K562 (cell line): ENCODE data around the gene SLC35F4. TPM values are rescaled to one million over a fixed set of nuclear protein-coding genes. Genes with fewer than 3 reads are reported as not detected.
A peak's percentile ranks its signal among the peaks of the same experiment; 100 is the strongest.

Experiments
- ATAC-seq: fragments of 200-7000 bp; cut with Tn5 transposase; 3 replicates; pipeline ENCODE4 v1.9.1; 2020; ENCODE audit warnings: moderate library complexity
- BruUV-seq: library from RNA; stranded (reverse); fragments of 400-500 nt; replicated peaks from 2 replicates; lab custom pipeline; 2021; lab: Mats Ljungman, UMichigan
- CTCF ChIA-PET: fragments of 300-600 bp; formaldehyde crosslinking; extraction: SDS; loops from one replicate; lab custom pipeline; 2021; ENCODE audit warnings: low intra/inter-chr PET ratio; lab: Yijun Ruan, JAX
- POLR2A ChIA-PET: fragments of 300-600, 350-650 bp; sonication (Branson Sonifier 250); formaldehyde crosslinking; extraction: SDS; loops from one replicate; lab custom pipeline; 2021; ENCODE audit warnings: antibody characterized with exemption, inconsistent platforms; lab: Yijun Ruan, JAX
- DNase-seq, 4 experiments: peaks; one replicate each; pipeline versions ENCODE4 v3.0.0 to v3.0.0-alpha.2; 2011 to 2018; ENCODE audit warnings: low spot score in 3 of 4, mixed read lengths in 3 of 4; ENCODE audit errors: extremely low read depth in 1 of 4
- FAIRE-seq: peaks from 2 replicates; lab custom pipeline; 2011; peaks lifted over from hg19 to GRCh38; lab: Jason Lieb, UNC
- H2AFZ ChIP-seq: 2 replicates; pipeline ENCODE4 v1.6.0; 2011; ENCODE audit warnings: low read depth, low read length, control low read depth, inconsistent platforms
- H3K27ac ChIP-seq: fragments of 200-600 bp; 3 replicates; pipeline ENCODE4 v1.8.0; 2011; ENCODE audit warnings: low read depth, mild to moderate bottlenecking, control low read depth, inconsistent platforms, low read length, moderate library complexity, mixed read lengths; ENCODE audit errors: extremely low read depth
- H3K27me3 ChIP-seq, 2 experiments: fragments of 300-600 bp in 1 of 2; 2 replicates in 1 of 2; 3 replicates in 1 of 2; pipeline versions ENCODE4 v1.6.0 to v1.8.0; 2011; ENCODE audit warnings: inconsistent platforms in 2 of 2, low read length in 2 of 2, mild to moderate bottlenecking in 1 of 2, mixed read lengths in 1 of 2, moderate library complexity in 1 of 2; ENCODE audit not compliant: control insufficient read depth in 2 of 2, insufficient read depth in 2 of 2
- H3K36me3 ChIP-seq: fragments of 300-600 bp; 3 replicates; pipeline ENCODE4 v1.8.0; 2011; ENCODE audit warnings: mild to moderate bottlenecking, low read length, inconsistent platforms; ENCODE audit not compliant: control insufficient read depth, insufficient read depth
- H3K4me1 ChIP-seq, 2 experiments: fragments of 200-600 bp in 1 of 2; replicated peaks in 1 of 2; 2 replicates in 1 of 2; 3 replicates in 1 of 2; pipeline versions ENCODE4 v1.5.1 to v1.8.0; 2011; ENCODE audit warnings: inconsistent platforms in 2 of 2, low read length in 2 of 2, mild to moderate bottlenecking in 1 of 2, mixed read lengths in 1 of 2, moderate library complexity in 1 of 2; ENCODE audit not compliant: control insufficient read depth in 2 of 2, insufficient read depth in 2 of 2
- H3K4me2 ChIP-seq: 2 replicates; pipeline ENCODE4 v1.6.1; 2011; ENCODE audit warnings: low read length, control low read depth, inconsistent platforms, mixed read lengths; ENCODE audit not compliant: insufficient read depth
- H3K4me3 ChIP-seq: fragments of 200-600 bp; sonication (generic), shearing (Covaris generic); 2 replicates; pipeline ENCODE4 v1.5.1; 2016; ENCODE audit warnings: control low read depth, inconsistent platforms
- H3K79me2 ChIP-seq: fragments of 200-600 bp; 3 replicates; pipeline ENCODE4 v1.8.0; 2011; ENCODE audit warnings: low read length, inconsistent platforms; ENCODE audit not compliant: control insufficient read depth, insufficient read depth
- H3K9ac ChIP-seq, 2 experiments: 2 replicates each; pipeline versions ENCODE4 v1.6.0 to v1.6.1; 2011; ENCODE audit warnings: low read depth in 2 of 2, low read length in 2 of 2, control low read depth in 1 of 2, inconsistent platforms in 1 of 2, mild to moderate bottlenecking in 1 of 2, mixed read lengths in 1 of 2; ENCODE audit not compliant: insufficient read depth in 1 of 2
- H3K9me1 ChIP-seq: one replicate; pipeline ENCODE4 v1.6.0; 2011; ENCODE audit warnings: inconsistent platforms, mild to moderate bottlenecking, low read length, moderate library complexity; ENCODE audit not compliant: control insufficient read depth, insufficient read depth
- H3K9me3 ChIP-seq: replicated peaks from 2 replicates; pipeline ENCODE4 v1.5.1; 2011; ENCODE audit warnings: low read depth, low read length, inconsistent platforms; ENCODE audit not compliant: control insufficient read depth, insufficient read depth
- H4K20me1 ChIP-seq: replicated peaks from 2 replicates; pipeline ENCODE4 v1.6.1; 2011; ENCODE audit warnings: low read length, inconsistent platforms, mixed read lengths; ENCODE audit not compliant: control insufficient read depth, insufficient read depth
- CTCF ChIP-seq, 3 experiments: IDR thresholded peaks in 2 of 3; conservative IDR thresholded peaks in 1 of 3; 2 replicates each; pipeline ENCODE4 v1.5.1; 2011 to 2012; ENCODE audit warnings: low read length in 3 of 3, mild to moderate bottlenecking in 3 of 3, control low read depth in 2 of 3, improper control_type of control experiment in 1 of 3, inconsistent platforms in 1 of 3, low read depth in 1 of 3, mixed read lengths in 1 of 3, moderate library complexity in 1 of 3; ENCODE audit not compliant: insufficient read depth in 2 of 3
- ETV1 ChIP-seq: fragments of 450-650 bp; conservative IDR thresholded peaks from 2 replicates; pipeline ENCODE4 v1.6.1; 2016; ENCODE audit warnings: missing genetic modification characterization, control low read depth, low read depth, missing compliant biosample characterization
- RAD21 ChIP-seq, 2 experiments: fragments of 250-450 bp in 1 of 2; fragments of 450-650 bp in 1 of 2; sonication (Bioruptor Pico) in 1 of 2; formaldehyde crosslinking in 1 of 2; IDR thresholded peaks in 1 of 2; conservative IDR thresholded peaks in 1 of 2; 2 replicates each; pipeline versions ENCODE4 v1.4.0 to v1.8.0; 2020 to 2022; ENCODE audit warnings: mild to moderate bottlenecking in 2 of 2, moderate library complexity in 1 of 2
- SRSF7 ChIP-seq: fragments of 200-400 bp; formaldehyde crosslinking; optimal IDR thresholded peaks from 2 replicates; pipeline ENCODE3; 2017; ENCODE audit warnings: mild to moderate bottlenecking, low read depth, low read length
- ZFP36 ChIP-seq: fragments of 150-350 bp; IDR thresholded peaks from 2 replicates; pipeline ENCODE4 v1.6.1; 2018; ENCODE audit warnings: low read length, low read depth; ENCODE audit not compliant: partially characterized antibody
- WGBS: fragments of 100-300 bp; shearing (Covaris generic); methylation state at CpG from one replicate; pipeline ENCODE4 v1.1.6; 2016; ENCODE audit warnings: low coverage, mixed read lengths; ENCODE audit not compliant: insufficient coverage; ENCODE audit errors: missing lambda C conversion rate; 5-methylcytosine and 5-hydroxymethylcytosine counted together
- in situ Hi-C: fragments of 300-500 bp; cut with MboI; formaldehyde crosslinking; loops from 4 replicates; pipeline ENCODE4 v1.15.0; 2018; ENCODE audit warnings: inconsistent platforms, mixed read lengths
- intact Hi-C: fragments of 100-400 bp; cut with micrococcal nuclease; formaldehyde crosslinking; loops from 2 replicates; pipeline ENCODE4 v1.14.2; 2022
- polyA plus RNA-seq, 8 experiments: library from polyadenylated mRNA; depleted of rRNA in 4 of 8; stranded (reverse) in 5 of 8; unstranded in 3 of 8; fragments of >200 nt; fragmentation: Nextera tagmentation in 2 of 8; fragmentation: Illumina TruSeq in 1 of 8; extraction: Ambion mirVana in 2 of 8; extraction: Trizol in 1 of 8; gene quantifications; 2 replicates each; pipeline versions ENCODE4 v1.2.1 to v1.2.3, GENCODE V29; 2011 to 2014; ENCODE audit warnings: inconsistent platforms in 1 of 8, missing spikeins in 1 of 8
- total RNA-seq, 7 experiments: library from RNA; depleted of rRNA in 6 of 7; stranded (reverse); fragments of >200 nt in 6 of 7; fragmentation: Illumina TruSeq in 2 of 7; extraction: Trizol in 2 of 7; gene quantifications; 2 replicates each; pipeline versions ENCODE4 v1.2.1 to v1.2.3, GENCODE V29; 2011 to 2021; ENCODE audit warnings: low replicate concordance in 1 of 7

Gene SLC35F4
- total and polyA plus RNA-seq, 9 of the 15 experiments (the other 6 are each of a cell fraction or from before 2014, with no cell fraction given), result 0.01 TPM; not detected in 8

- POLR2A ChIA-PET, result no interaction called here
- CTCF ChIA-PET, result no interaction called here
- H3K27ac ChIP-seq, result no peak overlapping the region
- H3K9ac ChIP-seq, result no peak overlapping the region
- H4K20me1 ChIP-seq, result no peaks in the 10 kb centered on the region
- no peak for FAIRE-seq
- H3K9me1 ChIP-seq, result no peaks in the 10 kb centered on the region
- no peaks in the 10 kb centered on the region for H3K36me3 ChIP-seq
- intact Hi-C loops, result loop anchor here (1.0 kb wide), 1 partner anchor 539 kb away; no protein-coding TSS in a partner anchor
- H3K4me2 ChIP-seq, result no peak overlapping the region
- no peak for TF ChIP-seq ETV1 (tag)
- no peak for TF ChIP-seq SRSF7
- peak in 2 of 3 experiments; percentile 17 to 44; a peak in 3 of 6 replicates for TF ChIP-seq CTCF (IDR thresholded peaks at IDR 0.05 in 2 of 3, conservative IDR thresholded peaks at IDR 0.05 in 1 of 3; ENCODE audit: insufficient read depth in 2 of 3, low read depth in 1 of 3, low read length in 3 of 3)
- TF ChIP-seq ZFP36, result peak; percentile 14
- TF ChIP-seq RAD21 (CRISPR knock-in tag; conservative IDR thresholded peaks at IDR 0.05 in 1 of 2, IDR thresholded peaks at IDR 0.05 in 1 of 2), result peak in 1 of 2 experiments; percentile 36; a peak in 2 of 4 replicates
- no peaks in the 10 kb centered on the region for H3K4me1 ChIP-seq
- DNase-seq, result peak in 3 of 4 experiments; percentile 10 to 21 (median 12)
- H2AFZ ChIP-seq, result no peak overlapping the region
- ATAC-seq, result no peak
- in situ Hi-C loops, result no loop called here
- WGBS, result 0% methylated on average over 1 of the region's 1 CpG
- no TSS peak for BruUV-seq
- H3K27me3 ChIP-seq, result no peaks in the 10 kb centered on the region
- no peaks in the 10 kb centered on the region for H3K9me3 ChIP-seq
- H3K79me2 ChIP-seq, result no peaks in the 10 kb centered on the region
- no peak overlapping the region for H3K4me3 ChIP-seq
Measured at GRCh38 chr14:57533214-57533613, 332.7 kb downstream of the SLC35F4 start.
